Measurements from ENCODE around the gene VAMP2.
A peak's percentile ranks its signal among the peaks of the same experiment; 100 is the strongest.

The VAMP2 gene

DNA sequence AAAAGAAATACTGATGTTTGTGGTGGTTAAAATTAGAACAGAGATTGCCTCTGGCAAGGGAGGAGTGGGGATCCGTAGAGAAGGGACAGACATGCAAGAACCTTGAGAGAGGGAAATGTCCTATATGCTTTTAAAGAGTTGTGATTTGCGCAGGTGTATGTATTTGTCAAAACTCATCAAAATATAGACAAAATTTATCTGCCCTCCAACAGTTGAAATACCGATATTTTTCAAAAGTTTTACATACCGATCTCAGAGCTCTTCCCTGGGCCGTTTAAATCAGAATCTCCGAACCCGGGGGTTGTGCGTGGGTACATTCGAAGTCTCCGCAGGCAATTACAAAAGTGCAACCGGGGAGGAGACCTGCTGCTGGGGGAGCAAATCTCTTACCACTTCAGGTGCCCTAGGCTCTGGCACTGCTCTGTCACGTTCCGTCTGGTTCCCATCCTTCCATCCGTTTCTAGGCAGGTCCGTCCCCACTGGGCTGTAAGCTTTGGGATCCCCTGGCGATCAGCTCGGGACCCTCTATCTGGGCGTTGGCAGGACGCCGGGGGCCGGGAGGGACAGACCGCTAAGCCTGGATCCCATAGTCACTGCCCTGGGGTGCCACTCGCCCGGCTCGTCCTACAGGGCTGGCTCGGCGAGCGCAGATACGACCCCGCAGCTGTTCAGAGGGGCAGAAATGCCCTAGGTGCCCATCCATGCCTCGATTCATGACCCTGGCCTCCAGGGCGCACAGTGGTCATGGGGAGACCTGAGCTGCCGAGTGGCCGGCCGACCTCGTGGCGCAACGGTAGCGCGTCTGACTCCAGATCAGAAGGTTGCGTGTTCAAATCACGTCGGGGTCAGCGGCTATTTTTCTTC, 23.1 kb upstream of the VAMP2 start (continued):
- TF ChIP-seq, protein P1, sequence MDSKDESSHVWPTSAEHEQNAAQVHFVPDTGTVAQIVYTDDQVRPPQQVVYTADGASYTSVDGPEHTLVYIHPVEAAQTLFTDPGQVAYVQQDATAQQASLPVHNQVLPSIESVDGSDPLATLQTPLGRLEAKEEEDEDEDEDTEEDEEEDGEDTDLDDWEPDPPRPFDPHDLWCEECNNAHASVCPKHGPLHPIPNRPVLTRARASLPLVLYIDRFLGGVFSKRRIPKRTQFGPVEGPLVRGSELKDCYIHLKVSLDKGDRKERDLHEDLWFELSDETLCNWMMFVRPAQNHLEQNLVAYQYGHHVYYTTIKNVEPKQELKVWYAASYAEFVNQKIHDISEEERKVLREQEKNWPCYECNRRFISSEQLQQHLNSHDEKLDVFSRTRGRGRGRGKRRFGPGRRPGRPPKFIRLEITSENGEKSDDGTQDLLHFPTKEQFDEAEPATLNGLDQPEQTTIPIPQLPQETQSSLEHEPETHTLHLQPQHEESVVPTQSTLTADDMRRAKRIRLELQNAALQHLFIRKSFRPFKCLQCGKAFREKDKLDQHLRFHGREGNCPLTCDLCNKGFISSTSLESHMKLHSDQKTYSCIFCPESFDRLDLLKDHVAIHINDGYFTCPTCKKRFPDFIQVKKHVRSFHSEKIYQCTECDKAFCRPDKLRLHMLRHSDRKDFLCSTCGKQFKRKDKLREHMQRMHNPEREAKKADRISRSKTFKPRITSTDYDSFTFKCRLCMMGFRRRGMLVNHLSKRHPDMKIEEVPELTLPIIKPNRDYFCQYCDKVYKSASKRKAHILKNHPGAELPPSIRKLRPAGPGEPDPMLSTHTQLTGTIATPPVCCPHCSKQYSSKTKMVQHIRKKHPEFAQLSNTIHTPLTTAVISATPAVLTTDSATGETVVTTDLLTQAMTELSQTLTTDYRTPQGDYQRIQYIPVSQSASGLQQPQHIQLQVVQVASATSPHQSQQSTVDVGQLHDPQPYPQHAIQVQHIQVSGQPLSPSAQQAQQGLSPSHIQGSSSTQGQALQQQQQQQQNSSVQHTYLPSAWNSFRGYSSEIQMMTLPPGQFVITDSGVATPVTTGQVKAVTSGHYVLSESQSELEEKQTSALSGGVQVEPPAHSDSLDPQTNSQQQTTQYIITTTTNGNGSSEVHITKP (tag by site-specific recombination; IDR thresholded peaks at IDR 0.05), result peak; percentile 57
- peak; percentile 16; the same call in 1 of the 2 replicates for TF ChIP-seq ZFP37 (tag by site-specific recombination; IDR thresholded peaks at IDR 0.05)
- TF ChIP-seq, protein P2, sequence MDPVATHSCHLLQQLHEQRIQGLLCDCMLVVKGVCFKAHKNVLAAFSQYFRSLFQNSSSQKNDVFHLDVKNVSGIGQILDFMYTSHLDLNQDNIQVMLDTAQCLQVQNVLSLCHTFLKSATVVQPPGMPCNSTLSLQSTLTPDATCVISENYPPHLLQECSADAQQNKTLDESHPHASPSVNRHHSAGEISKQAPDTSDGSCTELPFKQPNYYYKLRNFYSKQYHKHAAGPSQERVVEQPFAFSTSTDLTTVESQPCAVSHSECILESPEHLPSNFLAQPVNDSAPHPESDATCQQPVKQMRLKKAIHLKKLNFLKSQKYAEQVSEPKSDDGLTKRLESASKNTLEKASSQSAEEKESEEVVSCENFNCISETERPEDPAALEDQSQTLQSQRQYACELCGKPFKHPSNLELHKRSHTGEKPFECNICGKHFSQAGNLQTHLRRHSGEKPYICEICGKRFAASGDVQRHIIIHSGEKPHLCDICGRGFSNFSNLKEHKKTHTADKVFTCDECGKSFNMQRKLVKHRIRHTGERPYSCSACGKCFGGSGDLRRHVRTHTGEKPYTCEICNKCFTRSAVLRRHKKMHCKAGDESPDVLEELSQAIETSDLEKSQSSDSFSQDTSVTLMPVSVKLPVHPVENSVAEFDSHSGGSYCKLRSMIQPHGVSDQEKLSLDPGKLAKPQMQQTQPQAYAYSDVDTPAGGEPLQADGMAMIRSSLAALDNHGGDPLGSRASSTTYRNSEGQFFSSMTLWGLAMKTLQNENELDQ (tag by site-specific recombination; IDR thresholded peaks at IDR 0.05; ENCODE audit: low read depth), result no peak
- TF ChIP-seq ZNF2 (tag by site-specific recombination; IDR thresholded peaks at IDR 0.05), result peak; percentile 86
- peak; percentile 26; the same call in 1 of the 2 replicates for TF ChIP-seq ZFHX2 (tag by site-specific recombination; conservative IDR thresholded peaks at IDR 0.05)

DNA sequence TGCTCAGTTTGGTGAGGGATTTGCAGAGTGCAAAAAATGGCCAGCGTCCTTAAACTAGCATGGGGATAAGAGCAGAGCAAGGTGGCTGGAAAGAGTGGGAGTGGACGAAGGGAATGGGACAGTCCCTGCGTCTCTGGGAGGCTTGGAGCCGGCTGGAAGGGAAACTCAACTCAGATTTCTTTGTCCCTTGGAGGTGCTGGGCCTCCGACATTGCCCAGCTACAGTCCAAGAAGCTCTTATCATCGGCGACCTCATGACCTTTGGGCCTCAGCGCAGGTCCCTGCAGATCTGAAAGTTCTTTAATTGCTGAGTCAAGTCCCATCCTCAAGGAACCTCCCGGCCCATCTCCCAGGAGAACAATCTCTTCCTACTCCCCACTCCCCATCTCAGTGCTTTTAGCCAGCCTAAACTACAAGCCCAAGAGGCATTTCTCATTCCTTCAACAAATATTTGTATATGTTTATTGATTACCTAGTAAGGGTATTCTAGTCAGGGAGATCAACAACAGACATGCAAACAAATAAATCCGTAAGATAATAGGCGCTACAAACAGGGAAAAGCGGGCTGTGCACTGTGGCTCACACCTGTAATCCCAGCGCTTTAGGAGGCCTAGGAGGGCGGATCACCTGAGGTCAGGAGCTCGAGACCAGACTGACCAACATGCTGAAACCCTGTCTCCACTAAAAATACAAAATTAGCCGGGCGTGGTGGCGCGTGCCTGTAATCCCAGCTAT, 14.4 kb upstream of the VAMP2 start:
- peak overlapping the region; percentile 61 for H3K4me3 ChIP-seq (ENCODE audit: low read depth, low read length)
- TF ChIP-seq RBAK (tag by site-specific recombination; IDR thresholded peaks at IDR 0.05) (no peak), MYNN (tag by site-specific recombination; IDR thresholded peaks at IDR 0.05; ENCODE audit: borderline replicate concordance) (no peak), ZNF132 (tag by site-specific recombination; IDR thresholded peaks at IDR 0.05; ENCODE audit: borderline replicate concordance) (no peak), MEIS1 (CRISPR knock-in tag; IDR thresholded peaks at IDR 0.05; ENCODE audit: borderline replicate concordance) (no peak), ZNF837 (tag by site-specific recombination; IDR thresholded peaks at IDR 0.05) (no peak), ZNF10 (tag by site-specific recombination; IDR thresholded peaks at IDR 0.05) (no peak), ZNF18 (tag by site-specific recombination; IDR thresholded peaks at IDR 0.05) (no peak), ZNF184 (tag by site-specific recombination; IDR thresholded peaks at IDR 0.05) (no peak), GLI4 (tag by site-specific recombination; IDR thresholded peaks at IDR 0.05) (no peak), EGR2 (tag by site-specific recombination; IDR thresholded peaks at IDR 0.05; ENCODE audit: low read depth) (no peak), ZNF843 (tag by site-specific recombination; IDR thresholded peaks at IDR 0.05) (no peak), ZNF24 (tag by site-specific recombination; IDR thresholded peaks at IDR 0.05) (no peak), HOXD13 (CRISPR knock-in tag; IDR thresholded peaks at IDR 0.05; ENCODE audit: borderline replicate concordance) (no peak), ZSCAN30 (tag by site-specific recombination; IDR thresholded peaks at IDR 0.05) (no peak), ZNF585B (tag by site-specific recombination; IDR thresholded peaks at IDR 0.05) (no peak), ZNF398 (tag by site-specific recombination; IDR thresholded peaks at IDR 0.05) (no peak), ZFP37 (tag by site-specific recombination; IDR thresholded peaks at IDR 0.05) (no peak), ZNF175 (tag by site-specific recombination; IDR thresholded peaks at IDR 0.05) (no peak), KLF16 (tag by site-specific recombination; IDR thresholded peaks at IDR 0.05) (no peak)
- H3K36me3 ChIP-seq (ENCODE audit: control insufficient read depth in 2 of 2, insufficient read depth in 1 of 2, low read length in 2 of 2), result no peaks in the 10 kb centered on the region
- H3K4me1 ChIP-seq (ENCODE audit: control insufficient read depth, insufficient read depth, low read length), result peaks cover 10% of the 10 kb centered on the region
- H3K9me3 ChIP-seq (ENCODE audit: control insufficient read depth, insufficient read depth, low read depth, low read length), result no peaks in the 10 kb centered on the region
- ChIA-PET CTCF (interaction anchor here (0.6 to 1.4 kb wide), 4 partner anchors 10 to 72 kb away, joined by 3 to 6 read pairs (median 3); partner anchors contain the start of gene PFAS), POLR2A (interaction anchor here (0.7 to 2.7 kb wide), 9 partner anchors 8 to 118 kb away, joined by 3 to 13 read pairs (median 4); partner anchors contain the start of genes AURKB, BORCS6 and SLC25A35)
- peak overlapping the region; percentile 57; the same call in 1 of the 2 replicates for H3K27ac ChIP-seq (ENCODE audit: extremely low read depth, low read depth, low read length)

Measured in HEK293 (cell line).